GM21381 (cell line): Measurements from ENCODE around the gene THYN1.
A peak's percentile ranks its signal among the peaks of the same experiment; 100 is the strongest.

Source experiments
- ATAC-seq: cut with Tn5 transposase; IDR thresholded peaks from one replicate; pipeline ENCODE4 v1.9.1; 2021; ENCODE audit warnings: mild to moderate bottlenecking, moderate library complexity; ENCODE audit not compliant: unreplicated experiment

THYN1 gene

DNA sequence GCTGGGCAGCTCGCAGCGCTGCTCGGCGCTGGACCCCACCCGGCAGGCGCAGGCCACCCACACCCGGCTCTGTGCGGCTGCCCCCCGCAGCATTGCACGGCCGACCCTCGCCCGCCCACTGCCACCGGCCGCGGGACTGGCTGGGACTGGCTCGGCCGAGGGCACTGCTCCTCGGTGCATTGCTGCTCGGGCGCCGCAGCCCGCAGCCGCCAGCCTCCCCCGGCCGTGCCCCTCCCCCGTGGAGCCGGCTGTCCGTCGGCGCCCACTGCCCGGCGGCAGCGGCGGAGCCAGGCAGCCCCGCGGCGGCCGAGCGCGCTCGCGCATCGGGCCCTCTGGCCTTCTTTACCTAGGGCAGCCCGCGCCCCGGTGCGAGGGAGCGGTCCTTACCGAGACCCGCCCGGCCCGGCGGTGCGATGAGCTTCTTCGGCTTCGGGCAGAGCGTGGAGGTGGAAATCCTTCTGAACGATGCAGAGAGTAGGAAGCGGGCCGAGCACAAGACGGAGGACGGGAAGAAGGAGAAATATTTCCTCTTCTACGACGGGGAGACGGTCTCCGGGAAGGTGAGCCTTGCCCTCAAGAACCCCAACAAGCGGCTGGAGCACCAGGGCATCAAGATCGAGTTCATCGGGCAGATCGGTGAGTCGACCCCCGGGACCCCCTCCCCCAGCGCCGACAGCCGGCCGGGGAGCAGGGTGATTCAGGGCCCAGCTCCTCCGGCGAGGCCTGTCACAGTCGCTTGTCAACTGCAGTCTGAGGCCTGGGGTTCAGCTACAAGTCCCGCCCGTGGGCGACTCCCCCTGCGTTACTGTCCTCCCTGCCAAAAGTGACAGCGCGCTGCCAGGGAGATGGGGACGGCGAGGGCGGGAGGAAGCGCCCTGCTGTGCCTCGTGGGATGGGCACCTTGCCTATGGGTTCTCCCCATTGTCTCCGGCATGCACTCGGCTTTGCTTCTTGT lies 28.2 kb downstream of the THYN1 start:
- ATAC-seq: peak; percentile 23

DNA sequence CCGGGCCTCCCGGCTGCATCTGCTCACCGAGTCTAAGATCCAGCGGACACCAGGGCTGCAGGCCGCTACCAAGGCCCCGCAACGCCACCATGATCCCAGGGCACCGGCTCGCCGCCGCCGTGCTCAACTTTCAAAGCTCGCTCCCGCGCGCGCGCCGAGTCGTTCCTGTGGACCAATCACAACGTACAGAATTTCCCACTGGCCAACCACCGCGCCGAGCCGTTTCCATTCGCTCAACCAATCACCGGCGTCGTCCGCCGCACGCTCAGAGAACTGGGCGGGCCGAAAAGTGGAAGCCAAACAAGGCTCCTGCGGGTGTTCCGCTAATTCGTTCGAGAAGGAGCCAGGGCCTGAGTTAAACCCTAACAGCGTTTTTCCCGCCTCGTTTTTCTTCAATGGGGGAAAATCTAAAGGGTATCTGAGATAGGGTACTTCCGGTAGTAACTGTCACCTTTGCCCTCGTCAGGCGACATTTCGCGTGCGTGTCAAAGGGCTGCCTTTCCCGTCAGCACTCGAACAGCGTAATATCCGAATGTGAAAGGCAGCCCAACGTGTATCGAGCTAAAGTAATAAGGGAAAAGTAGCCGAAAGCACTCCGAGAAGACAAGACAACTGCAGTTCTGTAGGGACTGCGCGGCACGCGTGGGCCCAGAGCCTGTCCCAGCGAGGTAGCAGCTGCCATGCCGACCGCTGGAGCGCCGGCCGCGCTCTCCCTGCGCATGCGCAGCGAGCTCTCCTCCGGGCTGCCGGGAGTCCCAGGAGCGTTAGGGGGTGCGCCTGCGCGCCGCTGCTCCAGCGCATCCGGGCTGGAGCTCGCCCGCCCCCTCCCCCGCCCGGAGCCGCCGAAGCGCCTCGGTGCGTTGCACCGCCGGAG lies 29.1 kb downstream of the THYN1 start, which contains the start of the genes NCAPD3 and VPS26B:
NCAPD3 (minus strand) TSS at position 132 of the 874 bp plus-strand sequence; CDS start at position 91, 41 bp downstream.
VPS26B (plus strand) TSS at position 836 of the 874 bp plus-strand sequence. CDS start 452 bp downstream, outside the sequence.
- peak; percentile 72 for ATAC-seq

DNA sequence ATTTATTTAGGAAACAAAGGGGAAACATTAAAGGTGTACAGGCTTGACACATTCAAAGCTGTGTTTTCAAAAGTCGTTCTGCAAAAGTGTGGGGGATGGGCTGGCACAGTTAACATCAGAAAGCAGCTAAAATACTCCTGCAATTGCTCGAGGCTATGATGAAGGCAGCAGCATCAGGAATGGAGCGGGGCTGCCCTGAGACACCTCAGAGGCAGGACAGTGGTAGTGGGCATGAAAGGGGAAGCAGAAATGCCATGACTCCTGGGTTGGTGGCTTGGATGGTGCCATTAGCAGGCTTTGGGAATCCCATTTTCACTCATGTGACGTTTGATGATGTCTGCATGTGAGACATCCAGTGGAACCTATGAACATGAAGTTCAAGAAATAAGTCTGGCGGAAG lies 30.0 kb downstream of the THYN1 start:
- ATAC-seq: no peak

DNA sequence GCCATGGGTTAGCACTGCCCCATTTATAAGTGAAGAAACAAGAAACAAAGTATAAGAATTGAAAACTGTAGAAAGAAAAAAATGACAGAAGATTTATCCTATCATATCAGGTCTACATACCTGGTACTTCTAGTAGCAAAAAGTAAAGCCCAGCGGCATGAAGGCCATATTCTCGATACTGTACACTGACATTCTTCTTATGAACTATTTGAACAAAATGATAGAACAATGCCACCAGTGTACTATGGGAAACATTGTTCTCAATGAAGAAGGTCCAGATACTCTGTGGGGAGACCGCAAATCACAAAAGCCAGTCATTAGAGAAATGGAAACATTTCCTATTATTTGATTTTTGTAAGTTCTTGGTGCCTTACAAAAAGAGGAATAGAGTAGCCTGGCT lies 36.3 kb downstream of the THYN1 start:
- no peak for ATAC-seq

DNA sequence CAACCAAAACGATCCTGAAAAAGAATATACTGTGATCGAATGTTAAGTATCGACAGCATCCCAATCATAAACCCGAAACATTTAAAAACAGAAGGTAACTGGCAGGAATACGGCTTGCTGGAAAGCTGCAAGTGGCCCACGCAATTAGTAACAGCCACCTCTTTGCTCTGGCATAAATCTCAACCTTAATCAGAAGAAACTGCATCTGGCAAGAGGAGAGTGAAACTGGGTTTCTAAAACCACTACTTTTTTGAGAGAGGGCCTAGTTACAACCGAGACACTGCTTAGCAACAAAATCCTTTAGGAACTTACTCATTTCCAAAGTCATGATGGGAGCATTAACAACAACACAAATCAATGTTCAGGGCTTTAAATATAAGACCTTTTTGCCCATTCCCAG lies 37.3 kb downstream of the THYN1 start:
- ATAC-seq: no peak

DNA sequence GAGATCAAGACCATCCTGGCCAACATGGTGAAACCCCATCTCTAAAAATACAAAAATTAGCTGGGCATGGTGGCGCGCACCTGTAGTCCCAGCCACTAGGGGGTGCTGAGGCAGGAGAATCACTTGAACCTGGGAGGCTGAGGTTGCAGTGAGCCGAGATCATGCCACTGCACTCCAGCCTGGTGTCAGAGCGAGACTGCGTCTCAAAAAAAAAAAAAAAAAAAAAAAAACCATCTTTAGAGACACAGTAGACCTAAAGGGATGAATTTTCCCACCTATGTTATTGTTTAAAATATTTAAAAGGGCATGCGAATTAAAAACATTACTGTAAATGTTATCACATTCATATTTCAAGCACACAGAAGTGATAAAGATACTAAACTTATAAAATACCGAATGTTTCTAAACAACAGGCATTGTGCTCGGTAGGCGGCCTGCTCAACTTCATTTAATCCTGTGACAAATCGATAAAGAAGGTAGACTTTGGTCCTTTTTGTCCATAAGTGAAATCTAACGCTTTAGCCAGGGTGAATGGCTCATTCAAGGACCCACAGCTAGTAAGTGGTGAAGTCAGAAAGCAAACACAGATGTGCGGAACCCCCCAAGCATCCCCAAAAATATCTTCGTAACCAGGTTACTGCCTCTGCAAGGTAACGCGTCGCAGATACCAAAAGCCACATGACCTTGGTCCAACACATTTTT lies 45.5 kb downstream of the THYN1 start:
- ATAC-seq: no peak

DNA sequence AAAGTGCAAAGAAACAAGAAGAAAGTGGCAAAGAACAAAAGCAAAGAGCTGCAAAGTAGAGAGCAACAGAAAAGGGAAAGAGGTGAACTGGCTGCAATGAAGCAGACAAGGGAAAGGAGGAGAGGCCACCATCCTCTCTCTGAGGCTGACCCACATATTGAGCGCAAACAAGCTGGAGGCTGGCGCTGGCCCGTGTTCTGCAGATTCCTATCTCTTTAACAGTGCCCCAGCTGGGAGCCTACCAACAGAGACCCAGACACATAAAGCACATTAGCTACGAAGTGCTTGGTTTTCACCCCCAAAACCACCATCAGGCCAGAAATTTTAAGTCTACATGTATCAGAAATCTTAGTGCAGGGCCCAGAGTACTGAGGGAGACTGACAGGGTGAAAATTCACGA lies 47.0 kb downstream of the THYN1 start:
- ATAC-seq: no peak

DNA sequence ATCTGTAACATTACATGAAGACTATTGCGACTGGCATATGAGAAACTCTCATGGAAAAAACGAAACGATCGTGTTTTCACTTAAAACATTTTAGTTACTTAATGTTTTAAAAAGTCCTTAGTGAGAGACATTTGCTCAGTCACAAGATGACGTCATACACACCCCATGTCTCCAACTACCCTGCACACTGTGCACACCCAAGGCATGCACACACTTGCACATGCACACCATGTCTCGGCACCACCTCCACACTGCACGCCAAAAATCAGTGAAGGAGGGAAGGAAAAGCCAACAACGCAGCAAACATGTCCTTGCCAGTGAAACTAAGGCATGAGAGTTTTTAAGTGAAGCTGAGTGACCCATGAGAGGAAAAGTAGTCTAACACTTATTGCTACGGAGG lies 47.4 kb downstream of the THYN1 start:
- ATAC-seq: no peak

DNA sequence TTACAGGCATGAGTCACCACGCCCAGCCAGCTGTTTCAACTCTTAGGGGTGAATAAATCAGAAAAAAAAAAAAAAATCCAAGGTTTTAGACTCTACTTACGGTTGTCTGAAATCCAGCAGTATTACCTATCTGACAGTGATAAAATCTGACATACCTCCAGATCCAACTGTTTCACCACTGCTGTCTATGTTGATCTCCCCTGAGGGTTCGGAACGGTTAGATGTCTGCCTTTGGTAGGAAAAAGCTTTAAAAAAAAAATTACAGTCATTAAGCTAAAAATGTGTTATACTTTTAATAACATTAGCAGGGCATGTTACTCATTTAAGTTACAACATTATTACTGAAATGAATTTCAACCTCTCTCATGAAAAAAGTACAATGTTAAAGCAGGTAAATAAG lies 50.5 kb downstream of the THYN1 start:
- ATAC-seq: no peak

DNA sequence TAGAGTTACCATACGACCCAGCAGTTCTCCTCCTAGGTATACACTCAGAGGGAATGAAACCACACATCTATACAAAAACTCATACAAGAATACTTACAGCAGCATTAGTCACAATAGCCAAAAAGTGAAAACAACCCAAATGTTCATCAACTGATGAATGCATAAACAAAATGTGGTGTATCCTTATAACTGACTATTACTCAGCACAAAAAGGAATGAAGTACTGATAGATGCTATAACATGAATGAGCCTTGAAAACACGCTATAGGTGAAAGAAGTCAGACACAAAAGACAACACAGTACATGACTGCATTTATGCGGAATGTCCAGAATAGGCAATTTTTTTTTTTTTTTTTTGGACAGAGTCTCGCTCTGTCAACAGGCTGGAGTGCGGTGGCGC lies 52.5 kb downstream of the THYN1 start:
- no peak for ATAC-seq

DNA sequence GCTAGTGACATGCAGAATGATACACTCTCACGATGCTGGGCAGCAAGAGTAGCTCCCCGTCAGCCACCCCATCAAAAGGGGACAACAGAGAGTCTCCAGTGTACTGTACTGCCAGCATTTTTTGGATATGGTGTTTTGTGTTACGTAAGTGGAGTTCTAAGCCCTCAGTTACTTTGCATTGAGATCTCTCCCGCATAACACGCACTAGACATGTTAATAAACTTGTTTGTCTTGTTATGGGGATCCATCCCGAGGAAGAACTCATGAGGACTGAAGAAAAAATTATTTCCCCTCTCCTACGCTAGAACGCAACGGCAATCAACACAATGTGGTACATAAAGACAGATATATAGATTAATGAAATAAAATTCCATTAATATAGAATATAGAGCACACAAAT lies 53.6 kb downstream of the THYN1 start:
- no peak for ATAC-seq
